GM21529 (cell line): Measurements from ENCODE around the gene LMO1.

ENCODE experiments used
- ATAC-seq: cut with Tn5 transposase; IDR thresholded peaks from one replicate; pipeline ENCODE4 v1.9.1; 2021; ENCODE audit not compliant: unreplicated experiment

Gene LMO1

GRCh38 chr11:8249482-8249881 is 14.2 kb downstream of the LMO1 start:
- no peak for ATAC-seq

- no peak for ATAC-seq
These were observed 14.9 kb downstream of the LMO1 start for GRCh38 chr11:8248786-8249185.

GRCh38 chr11:8247312-8247711 is 16.4 kb downstream of the LMO1 start:
- ATAC-seq: no peak

- ATAC-seq: no peak
These were observed 20.2 kb downstream of the LMO1 start for GRCh38 chr11:8243458-8243857.

GRCh38 chr11:8242499-8243280 is 21.0 kb downstream of the LMO1 start:
- no peak for ATAC-seq

GRCh38 chr11:8242118-8242475 is 21.6 kb downstream of the LMO1 start:
- ATAC-seq: no peak

- no peak for ATAC-seq
These were observed 22.1 kb downstream of the LMO1 start for GRCh38 chr11:8241373-8242117.

GRCh38 chr11:8239536-8240228 is 24.0 kb downstream of the LMO1 start:
- ATAC-seq: no peak

GRCh38 chr11:8239040-8239439 is 24.6 kb downstream of the LMO1 start:
- no peak for ATAC-seq

- no peak for ATAC-seq
These were observed 26.2 kb downstream of the LMO1 start for GRCh38 chr11:8237453-8237852.

GRCh38 chr11:8235925-8236324 is 27.8 kb downstream of the LMO1 start:
- ATAC-seq: no peak

GRCh38 chr11:8234910-8235309 is 28.8 kb downstream of the LMO1 start:
- no peak for ATAC-seq

- no peak for ATAC-seq
These were observed 29.3 kb downstream of the LMO1 start for GRCh38 chr11:8234425-8234821.

- ATAC-seq: no peak
These were observed 29.8 kb downstream of the LMO1 start for GRCh38 chr11:8233691-8234424.

- ATAC-seq: no peak
These were observed 30.6 kb downstream of the LMO1 start for GRCh38 chr11:8232849-8233606.

GRCh38 chr11:8232414-8232813 is 31.3 kb downstream of the LMO1 start:
- no peak for ATAC-seq

GRCh38 chr11:8231979-8232378 is 31.7 kb downstream of the LMO1 start:
- no peak for ATAC-seq

- no peak for ATAC-seq
These were observed 32.5 kb downstream of the LMO1 start for GRCh38 chr11:8230921-8231847.

GRCh38 chr11:8230178-8230859 is 33.4 kb downstream of the LMO1 start:
- ATAC-seq: no peak
